SU-DHL-6 (cell line): ENCODE results near the gene PTCD1.

Source experiments
- H2AFZ ChIP-seq: fragments of 200-600 bp; sonication (generic); 2 replicates; pipeline ENCODE4 v1.6.1; 2014; ENCODE audit warnings: low read depth, mild to moderate bottlenecking, moderate library complexity, mixed read lengths, antibody characterized with exemption, low read length; ENCODE audit not compliant: severe bottlenecking
- H3F3A ChIP-seq: fragments of 200-600 bp; shearing (Covaris generic); 2 replicates; pipeline ENCODE4 v1.6.0; 2016; ENCODE audit warnings: antibody characterized with exemption, mild to moderate bottlenecking; ENCODE audit not compliant: insufficient read depth
- H3K27ac ChIP-seq: fragments of 200-600 bp; sonication (generic); 2 replicates; pipeline ENCODE4 v1.5.1; 2016; ENCODE audit warnings: low read depth, mild to moderate bottlenecking, low read length, moderate library complexity, mixed read lengths
- H3K27me3 ChIP-seq: fragments of 200-600 bp; sonication (generic), shearing (Covaris generic); 2 replicates; pipeline ENCODE4 v1.6.0; 2014; ENCODE audit warnings: mild to moderate bottlenecking, low read length
- H3K36me3 ChIP-seq: fragments of 200-600 bp; sonication (generic); 2 replicates; pipeline ENCODE4 v1.6.1; 2014; ENCODE audit warnings: mild to moderate bottlenecking, low read length, mixed read lengths
- H3K4me2 ChIP-seq: fragments of 300-600, 200-600 bp; shearing (Covaris generic), sonication (generic); 2 replicates; pipeline ENCODE4 v1.6.0; 2014; ENCODE audit warnings: low read length, low read depth, mild to moderate bottlenecking; ENCODE audit not compliant: poor library complexity, severe bottlenecking
- H3K4me3 ChIP-seq: fragments of 200-600 bp; sonication (generic); 2 replicates; pipeline ENCODE4 v1.5.1; 2014; ENCODE audit warnings: antibody characterized with exemption, low read length, mild to moderate bottlenecking, mixed read lengths; ENCODE audit not compliant: insufficient read depth, poor library complexity, severe bottlenecking
- H3K79me2 ChIP-seq: fragments of 200-600 bp; sonication (generic); 2 replicates; pipeline ENCODE4 v1.6.1; 2014; ENCODE audit warnings: mild to moderate bottlenecking, low read length, moderate library complexity; ENCODE audit not compliant: insufficient read depth
- H3K9ac ChIP-seq: fragments of 200-600 bp; sonication (generic); 2 replicates; pipeline ENCODE4 v1.7.0; 2014; ENCODE audit warnings: mild to moderate bottlenecking, low read length
- H3K9me2 ChIP-seq: fragments of 200-600 bp; sonication (generic); replicated peaks from 2 replicates; pipeline ENCODE4 v1.6.1; 2014; ENCODE audit warnings: low read length; ENCODE audit not compliant: insufficient read depth
- H3K9me3 ChIP-seq: fragments of 200-600 bp; sonication (generic); 2 replicates; pipeline ENCODE4 v1.6.1; 2014; ENCODE audit warnings: low read length, mixed read lengths; ENCODE audit not compliant: insufficient read depth
- H4K20me1 ChIP-seq: fragments of 200-600 bp; sonication (generic); 2 replicates; pipeline ENCODE4 v1.6.1; 2014; ENCODE audit warnings: low read depth, mild to moderate bottlenecking, antibody characterized with exemption, low read length, moderate library complexity, mixed read lengths
- CTCF ChIP-seq: fragments of 200-600 bp; sonication (generic); IDR thresholded peaks from one replicate; pipeline ENCODE4 v1.5.1; 2017; ENCODE audit warnings: antibody characterized with exemption, mild to moderate bottlenecking, low read length, moderate library complexity; ENCODE audit not compliant: insufficient read depth, poor library complexity, severe bottlenecking
- EZH2phosphoT487 ChIP-seq: fragments of 200-600 bp; sonication (generic), shearing (Covaris generic); conservative IDR thresholded peaks from 2 replicates; pipeline ENCODE4 v1.6.1; 2018; ENCODE audit warnings: mild to moderate bottlenecking, antibody characterized with exemption, low read length, moderate library complexity, mixed read lengths

PTCD1 gene

GRCh38 chr7:99369767-99370391 lies 68.7 kb downstream of the PTCD1 start:
- no peaks in the 10 kb centered on the region; the same call in none of the 2 replicates for H3F3A ChIP-seq
- TF ChIP-seq CTCF (no peak), EZH2phosphoT487 (no peak)

GRCh38 chr7:99368750-99369389 lies 69.7 kb downstream of the PTCD1 start:
- H3F3A ChIP-seq: no peaks in the 10 kb centered on the region; the same call in none of the 2 replicates

More at GRCh38 chr7:99369767-99370391, 68.7 kb downstream of the PTCD1 start:
- no peaks in the 10 kb centered on the region for H3K27me3 ChIP-seq
- peaks cover 3% of the 10 kb centered on the region for H3K79me2 ChIP-seq
- no peak overlapping the region for H3K27ac ChIP-seq
- no peaks in the 10 kb centered on the region for H3K9me2 ChIP-seq
- no peak overlapping the region for H3K9ac ChIP-seq
- H2AFZ ChIP-seq: no peak overlapping the region
- H3K9me3 ChIP-seq: no peaks in the 10 kb centered on the region
- H3K4me3 ChIP-seq: no peak overlapping the region
- H3K36me3 ChIP-seq: peaks cover 6% of the 10 kb centered on the region; the same call in 1 of the 2 replicates
- H3K4me2 ChIP-seq: no peak overlapping the region
- H4K20me1 ChIP-seq: no peaks in the 10 kb centered on the region

More at GRCh38 chr7:99368750-99369389, 69.7 kb downstream of the PTCD1 start:
- TF ChIP-seq EZH2phosphoT487 (no peak), CTCF (no peak)
- Histone ChIP-seq H3K27me3 (no peaks in the 10 kb centered on the region), H3K4me3 (no peak overlapping the region), H4K20me1 (no peaks in the 10 kb centered on the region), H3K9ac (no peak overlapping the region), H3K9me3 (no peaks in the 10 kb centered on the region), H3K27ac (no peak overlapping the region), H3K9me2 (no peaks in the 10 kb centered on the region), H3K79me2 (no peaks in the 10 kb centered on the region), H3K4me2 (no peak overlapping the region), H3K36me3 (peaks cover 10% of the 10 kb centered on the region; the same call in 1 of the 2 replicates), H2AFZ (no peak overlapping the region)
